ENCODE results near the gene SLC47A2. TPM values are rescaled to one million over a fixed set of nuclear protein-coding genes. Genes with fewer than 3 reads are reported as not detected.

The SLC47A2 gene
- total RNA-seq, 1 experiment from 2014 or later: not detected

- Histone ChIP-seq H3K4me3 (ENCODE audit: low read length) (no peak overlapping the region), H4K20me1 (ENCODE audit: insufficient read depth, low read depth, low read length) (no peaks in the 10 kb centered on the region), H3K9me2 (replicated peaks; ENCODE audit: insufficient read depth, low read length) (no peaks in the 10 kb centered on the region), H3K79me2 (ENCODE audit: low read length) (no peaks in the 10 kb centered on the region), H2AFZ (ENCODE audit: low read length) (no peak overlapping the region), H3K9me3 (ENCODE audit: low read length) (no peaks in the 10 kb centered on the region), H3K9ac (ENCODE audit: low read length) (no peak overlapping the region), H3K36me3 (ENCODE audit: insufficient read depth, low read length) (no peaks in the 10 kb centered on the region), H3K4me2 (ENCODE audit: low read depth, low read length, poor library complexity, severe bottlenecking) (no peak overlapping the region), H3K4me1 (ENCODE audit: low read length) (no peaks in the 10 kb centered on the region), H3K27me3 (ENCODE audit: low read length) (no peaks in the 10 kb centered on the region), H3K27ac (ENCODE audit: low read length) (no peak overlapping the region)
- no peak for DNase-seq
These were observed 21.7 kb upstream of the SLC47A2 start for GRCh38 chr17:19738073-19738449.

GRCh38 chr17:19737305-19738072 is 21.1 kb upstream of the SLC47A2 start:
- Histone ChIP-seq H2AFZ (ENCODE audit: low read length) (no peak overlapping the region), H3K9me3 (ENCODE audit: low read length) (no peaks in the 10 kb centered on the region), H3K4me1 (ENCODE audit: low read length) (no peaks in the 10 kb centered on the region), H3K27me3 (ENCODE audit: low read length) (no peaks in the 10 kb centered on the region), H3K9ac (ENCODE audit: low read length) (no peak overlapping the region), H3K9me2 (replicated peaks; ENCODE audit: insufficient read depth, low read length) (no peaks in the 10 kb centered on the region), H3K79me2 (ENCODE audit: low read length) (no peaks in the 10 kb centered on the region), H3K36me3 (ENCODE audit: insufficient read depth, low read length) (no peaks in the 10 kb centered on the region), H4K20me1 (ENCODE audit: insufficient read depth, low read depth, low read length) (no peaks in the 10 kb centered on the region), H3K27ac (ENCODE audit: low read length) (no peak overlapping the region), H3K4me2 (ENCODE audit: low read depth, low read length, poor library complexity, severe bottlenecking) (no peak overlapping the region), H3K4me3 (ENCODE audit: low read length) (no peak overlapping the region)
- no peak for DNase-seq

GRCh38 chr17:19736071-19736470 is 19.7 kb upstream of the SLC47A2 start:
- H3K27ac ChIP-seq (ENCODE audit: low read length): no peak overlapping the region
- no peaks in the 10 kb centered on the region for H3K27me3 ChIP-seq (ENCODE audit: low read length)
- no peak overlapping the region for H3K4me2 ChIP-seq (ENCODE audit: low read depth, low read length, poor library complexity, severe bottlenecking)
- no peaks in the 10 kb centered on the region for H3K79me2 ChIP-seq (ENCODE audit: low read length)
- no peak overlapping the region for H2AFZ ChIP-seq (ENCODE audit: low read length)
- no peaks in the 10 kb centered on the region for H3K9me2 ChIP-seq (replicated peaks; ENCODE audit: insufficient read depth, low read length)
- no peaks in the 10 kb centered on the region for H3K9me3 ChIP-seq (ENCODE audit: low read length)
- no peak for DNase-seq
- no peaks in the 10 kb centered on the region for H3K4me1 ChIP-seq (ENCODE audit: low read length)
- no peak overlapping the region for H3K4me3 ChIP-seq (ENCODE audit: low read length)
- H3K36me3 ChIP-seq (ENCODE audit: insufficient read depth, low read length): no peaks in the 10 kb centered on the region
- H4K20me1 ChIP-seq (ENCODE audit: insufficient read depth, low read depth, low read length): no peaks in the 10 kb centered on the region
- no peak overlapping the region for H3K9ac ChIP-seq (ENCODE audit: low read length)

DNA sequence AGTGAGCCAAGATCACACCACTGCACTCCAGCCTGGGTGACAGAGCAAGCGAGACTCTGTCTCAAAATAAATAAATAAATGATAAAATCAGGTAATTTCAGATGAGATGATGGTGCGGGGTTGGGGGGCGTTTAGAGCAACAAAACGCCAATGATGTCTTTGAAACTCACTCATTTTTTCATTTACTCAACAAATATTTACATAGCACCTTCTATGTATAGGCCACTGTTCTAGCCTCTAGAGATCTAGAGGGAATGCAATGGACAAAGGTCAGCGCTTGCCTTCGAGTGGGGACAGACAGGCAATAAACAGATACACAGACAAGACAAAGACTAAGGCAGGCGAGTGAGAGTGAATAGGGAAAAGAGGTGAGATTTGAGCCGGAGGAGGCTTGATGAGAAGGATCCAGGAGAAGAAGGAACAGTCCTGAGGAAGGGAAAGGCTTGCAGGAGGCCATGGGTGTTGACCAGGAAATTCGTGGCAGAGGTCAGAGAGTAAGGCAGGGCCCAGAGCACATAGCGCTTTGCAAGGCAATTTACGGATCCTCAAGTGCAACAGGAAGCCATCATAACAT is 17.7 kb upstream of the SLC47A2 start:
- no peak overlapping the region for H3K4me2 ChIP-seq (ENCODE audit: low read depth, low read length, poor library complexity, severe bottlenecking)
- no peak overlapping the region for H3K4me3 ChIP-seq (ENCODE audit: low read length)
- H3K9ac ChIP-seq (ENCODE audit: low read length): no peak overlapping the region
- H3K27me3 ChIP-seq (ENCODE audit: low read length): no peaks in the 10 kb centered on the region
- no peaks in the 10 kb centered on the region for H4K20me1 ChIP-seq (ENCODE audit: insufficient read depth, low read depth, low read length)
- H3K79me2 ChIP-seq (ENCODE audit: low read length): no peaks in the 10 kb centered on the region
- no peaks in the 10 kb centered on the region for H3K4me1 ChIP-seq (ENCODE audit: low read length)
- no peaks in the 10 kb centered on the region for H3K36me3 ChIP-seq (ENCODE audit: insufficient read depth, low read length)
- H3K27ac ChIP-seq (ENCODE audit: low read length): no peak overlapping the region
- no peak for DNase-seq
- no peaks in the 10 kb centered on the region for H3K9me3 ChIP-seq (ENCODE audit: low read length)
- no peak overlapping the region for H2AFZ ChIP-seq (ENCODE audit: low read length)
- H3K9me2 ChIP-seq (replicated peaks; ENCODE audit: insufficient read depth, low read length): no peaks in the 10 kb centered on the region

DNA sequence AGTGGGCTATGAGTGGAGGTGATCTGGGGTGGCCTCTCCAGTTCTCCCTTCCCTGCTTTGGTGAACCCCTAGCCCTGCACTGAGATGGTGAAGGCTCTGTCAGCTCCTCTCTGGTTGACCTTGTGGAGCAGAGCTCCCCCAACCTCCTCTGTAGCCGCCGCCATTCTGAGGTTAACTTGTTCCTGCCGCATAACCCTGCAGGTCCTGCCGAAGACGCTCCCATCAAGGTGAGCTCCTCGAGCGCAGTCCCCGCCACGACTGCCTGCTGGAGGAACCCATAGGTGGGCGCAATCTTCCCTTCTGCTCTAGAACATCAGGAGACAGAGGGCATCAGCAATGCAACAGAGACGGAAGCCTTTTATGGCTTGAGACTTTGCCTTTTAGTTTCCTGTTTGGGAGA is 15.2 kb upstream of the SLC47A2 start:
- no peaks in the 10 kb centered on the region for H3K36me3 ChIP-seq (ENCODE audit: insufficient read depth, low read length)
- H2AFZ ChIP-seq (ENCODE audit: low read length): no peak overlapping the region
- H3K9me3 ChIP-seq (ENCODE audit: low read length): no peaks in the 10 kb centered on the region

GRCh38 chr17:19730843-19731242 is 14.5 kb upstream of the SLC47A2 start:
- no peaks in the 10 kb centered on the region for H3K79me2 ChIP-seq (ENCODE audit: low read length)
- no peaks in the 10 kb centered on the region for H4K20me1 ChIP-seq (ENCODE audit: insufficient read depth, low read depth, low read length)
- H3K36me3 ChIP-seq (ENCODE audit: insufficient read depth, low read length): no peaks in the 10 kb centered on the region
- H3K9ac ChIP-seq (ENCODE audit: low read length): no peak overlapping the region
- H2AFZ ChIP-seq (ENCODE audit: low read length): no peak overlapping the region
- no peaks in the 10 kb centered on the region for H3K27me3 ChIP-seq (ENCODE audit: low read length)
- no peaks in the 10 kb centered on the region for H3K9me2 ChIP-seq (replicated peaks; ENCODE audit: insufficient read depth, low read length)
- H3K27ac ChIP-seq (ENCODE audit: low read length): no peak overlapping the region
- H3K9me3 ChIP-seq (ENCODE audit: low read length): no peaks in the 10 kb centered on the region
- H3K4me3 ChIP-seq (ENCODE audit: low read length): no peak overlapping the region
- no peak overlapping the region for H3K4me2 ChIP-seq (ENCODE audit: low read depth, low read length, poor library complexity, severe bottlenecking)
- H3K4me1 ChIP-seq (ENCODE audit: low read length): no peaks in the 10 kb centered on the region
- no peak for DNase-seq

More for the DNA sequence above, 15.2 kb upstream of the SLC47A2 start:
- no peaks in the 10 kb centered on the region for H4K20me1 ChIP-seq (ENCODE audit: insufficient read depth, low read depth, low read length)
- no peaks in the 10 kb centered on the region for H3K27me3 ChIP-seq (ENCODE audit: low read length)
- H3K27ac ChIP-seq (ENCODE audit: low read length): no peak overlapping the region
- no peak for DNase-seq
- no peak overlapping the region for H3K4me2 ChIP-seq (ENCODE audit: low read depth, low read length, poor library complexity, severe bottlenecking)
- H3K4me3 ChIP-seq (ENCODE audit: low read length): no peak overlapping the region
- H3K9ac ChIP-seq (ENCODE audit: low read length): no peak overlapping the region
- no peaks in the 10 kb centered on the region for H3K9me2 ChIP-seq (replicated peaks; ENCODE audit: insufficient read depth, low read length)
- no peaks in the 10 kb centered on the region for H3K79me2 ChIP-seq (ENCODE audit: low read length)
- H3K4me1 ChIP-seq (ENCODE audit: low read length): no peaks in the 10 kb centered on the region

GRCh38 chr17:19729900-19730299 is 13.5 kb upstream of the SLC47A2 start:
- Histone ChIP-seq H3K4me2 (ENCODE audit: low read depth, low read length, poor library complexity, severe bottlenecking) (no peak overlapping the region), H3K4me3 (ENCODE audit: low read length) (no peak overlapping the region), H3K4me1 (ENCODE audit: low read length) (no peaks in the 10 kb centered on the region), H3K79me2 (ENCODE audit: low read length) (no peaks in the 10 kb centered on the region), H3K27me3 (ENCODE audit: low read length) (no peaks in the 10 kb centered on the region), H2AFZ (ENCODE audit: low read length) (no peak overlapping the region), H3K9me2 (replicated peaks; ENCODE audit: insufficient read depth, low read length) (no peaks in the 10 kb centered on the region), H3K36me3 (ENCODE audit: insufficient read depth, low read length) (no peaks in the 10 kb centered on the region), H3K9me3 (ENCODE audit: low read length) (no peaks in the 10 kb centered on the region), H3K27ac (ENCODE audit: low read length) (no peak overlapping the region), H4K20me1 (ENCODE audit: insufficient read depth, low read depth, low read length) (no peaks in the 10 kb centered on the region), H3K9ac (ENCODE audit: low read length) (no peak overlapping the region)
- DNase-seq: no peak

DNA sequence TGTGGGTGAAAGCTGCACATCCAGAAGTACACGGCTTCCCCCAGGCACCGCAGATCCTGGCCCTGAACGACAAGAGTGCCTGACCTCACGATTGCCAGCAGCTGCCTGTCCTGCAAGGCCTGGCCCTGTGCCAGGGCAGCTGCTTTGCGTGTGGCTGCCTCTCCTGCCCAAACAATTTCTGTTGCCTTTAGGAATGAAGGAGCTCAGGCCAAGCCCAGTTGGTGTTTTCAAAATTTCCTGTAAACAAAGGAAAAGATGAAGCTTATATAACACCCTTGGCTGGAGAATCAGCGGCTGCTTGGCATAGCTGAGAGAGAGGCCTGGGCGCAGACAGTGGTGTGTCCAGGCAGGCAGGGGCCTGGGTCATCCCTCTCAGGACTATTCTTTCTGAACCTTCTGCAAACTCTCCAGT is 11.7 kb upstream of the SLC47A2 start:
- DNase-seq: no peak
- Histone ChIP-seq H3K27ac (ENCODE audit: low read length) (no peak overlapping the region), H3K9ac (ENCODE audit: low read length) (no peak overlapping the region), H2AFZ (ENCODE audit: low read length) (no peak overlapping the region), H3K27me3 (ENCODE audit: low read length) (no peaks in the 10 kb centered on the region), H3K9me3 (ENCODE audit: low read length) (no peaks in the 10 kb centered on the region), H3K4me2 (ENCODE audit: low read depth, low read length, poor library complexity, severe bottlenecking) (no peak overlapping the region), H4K20me1 (ENCODE audit: insufficient read depth, low read depth, low read length) (no peaks in the 10 kb centered on the region), H3K9me2 (replicated peaks; ENCODE audit: insufficient read depth, low read length) (no peaks in the 10 kb centered on the region), H3K4me1 (ENCODE audit: low read length) (no peaks in the 10 kb centered on the region), H3K4me3 (ENCODE audit: low read length) (no peak overlapping the region), H3K79me2 (ENCODE audit: low read length) (no peaks in the 10 kb centered on the region), H3K36me3 (ENCODE audit: insufficient read depth, low read length) (no peaks in the 10 kb centered on the region)
